ENCODE data around the gene HMX2.

DNA sequence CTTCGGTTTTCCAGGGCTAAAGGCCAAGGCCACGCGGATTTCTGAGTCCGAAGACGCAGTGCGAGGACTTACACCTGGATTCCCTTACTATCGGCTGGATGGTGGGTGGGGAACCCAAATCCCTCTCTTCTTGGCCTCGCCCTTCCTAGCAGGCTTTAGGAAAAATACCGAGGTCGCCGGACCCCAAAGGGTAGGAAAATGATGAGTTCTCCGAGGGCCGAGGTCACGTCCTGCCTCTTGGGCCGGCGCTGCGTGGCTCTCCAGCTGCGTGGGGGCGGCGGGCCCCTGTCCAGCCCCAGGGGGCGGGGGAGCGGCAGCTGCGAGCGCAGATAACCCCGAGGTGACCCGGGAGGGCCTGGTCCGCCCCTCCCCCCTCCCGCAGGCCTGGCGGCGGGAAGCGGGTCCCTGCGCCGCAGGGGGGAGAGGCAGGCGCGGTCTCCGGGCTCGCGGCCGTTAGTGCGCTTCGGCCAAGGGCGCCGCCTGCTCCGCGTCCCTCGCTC lies 13.0 kb upstream of the HMX2 start:
- TF ChIP-seq, protein P1, sequence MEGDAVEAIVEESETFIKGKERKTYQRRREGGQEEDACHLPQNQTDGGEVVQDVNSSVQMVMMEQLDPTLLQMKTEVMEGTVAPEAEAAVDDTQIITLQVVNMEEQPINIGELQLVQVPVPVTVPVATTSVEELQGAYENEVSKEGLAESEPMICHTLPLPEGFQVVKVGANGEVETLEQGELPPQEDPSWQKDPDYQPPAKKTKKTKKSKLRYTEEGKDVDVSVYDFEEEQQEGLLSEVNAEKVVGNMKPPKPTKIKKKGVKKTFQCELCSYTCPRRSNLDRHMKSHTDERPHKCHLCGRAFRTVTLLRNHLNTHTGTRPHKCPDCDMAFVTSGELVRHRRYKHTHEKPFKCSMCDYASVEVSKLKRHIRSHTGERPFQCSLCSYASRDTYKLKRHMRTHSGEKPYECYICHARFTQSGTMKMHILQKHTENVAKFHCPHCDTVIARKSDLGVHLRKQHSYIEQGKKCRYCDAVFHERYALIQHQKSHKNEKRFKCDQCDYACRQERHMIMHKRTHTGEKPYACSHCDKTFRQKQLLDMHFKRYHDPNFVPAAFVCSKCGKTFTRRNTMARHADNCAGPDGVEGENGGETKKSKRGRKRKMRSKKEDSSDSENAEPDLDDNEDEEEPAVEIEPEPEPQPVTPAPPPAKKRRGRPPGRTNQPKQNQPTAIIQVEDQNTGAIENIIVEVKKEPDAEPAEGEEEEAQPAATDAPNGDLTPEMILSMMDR (IDR thresholded peaks at IDR 0.05): no peak
- TF ChIP-seq POLR2AphosphoS5 (IDR thresholded peaks at IDR 0.05) (no peak), POLR2A (IDR thresholded peaks at IDR 0.05; ENCODE audit: low read depth) (no peak)
